OCI-LY1 (cell line): ENCODE measurements around the gene DCAF7.

Source experiments
- H2AFZ ChIP-seq: fragments of 200-600 bp; sonication (generic), shearing (Covaris generic); 2 replicates; pipeline ENCODE4 v1.6.0; 2014; ENCODE audit warnings: antibody characterized with exemption, mild to moderate bottlenecking, low read length
- H3F3A ChIP-seq: fragments of 200-600 bp; sonication (generic), shearing (Covaris generic); 2 replicates; pipeline ENCODE4 v1.6.0; 2014; ENCODE audit warnings: mild to moderate bottlenecking, antibody characterized with exemption, low read length, moderate library complexity; ENCODE audit not compliant: insufficient read depth
- H3K27ac ChIP-seq: fragments of 200-600 bp; sonication (generic); 2 replicates; pipeline ENCODE4 v1.5.1; 2014; ENCODE audit warnings: low read length, mixed run types, mild to moderate bottlenecking, low read depth; ENCODE audit not compliant: poor library complexity, severe bottlenecking
- H3K27me3 ChIP-seq: fragments of 200-600 bp; sonication (generic); 2 replicates; pipeline ENCODE4 v1.6.0; 2014; ENCODE audit warnings: antibody characterized with exemption, mild to moderate bottlenecking, low read length, moderate library complexity; ENCODE audit not compliant: insufficient read depth
- H3K36me3 ChIP-seq: fragments of 200-600 bp; sonication (generic); 2 replicates; pipeline ENCODE4 v1.6.1; 2014; ENCODE audit warnings: mild to moderate bottlenecking, antibody characterized with exemption, low read length, moderate library complexity, mixed read lengths; ENCODE audit not compliant: insufficient read depth
- H3K4me1 ChIP-seq: fragments of 200-600 bp; sonication (generic); 2 replicates; pipeline ENCODE4 v1.5.1; 2014; ENCODE audit warnings: mild to moderate bottlenecking, low read length, moderate library complexity; ENCODE audit not compliant: insufficient read depth, severe bottlenecking
- H3K4me2 ChIP-seq: fragments of 200-600 bp; sonication (generic), shearing (Covaris generic); 2 replicates; pipeline ENCODE4 v1.6.1; 2014; ENCODE audit warnings: low read length
- H3K4me3 ChIP-seq: fragments of 200-600 bp; sonication (generic); 2 replicates; pipeline ENCODE4 v1.5.1; 2014; ENCODE audit warnings: low read length, low read depth, mild to moderate bottlenecking, mixed read lengths; ENCODE audit not compliant: poor library complexity, severe bottlenecking
- H3K79me2 ChIP-seq: fragments of 200-600 bp; shearing (Covaris generic); 2 replicates; pipeline ENCODE4 v1.6.1; 2016; ENCODE audit warnings: mixed run types, low read length, mixed read lengths; ENCODE audit not compliant: insufficient read depth
- H3K9ac ChIP-seq: fragments of 200-600 bp; sonication (generic), shearing (Covaris generic); 2 replicates; pipeline ENCODE4 v1.6.1; 2014; ENCODE audit warnings: mild to moderate bottlenecking, low read length, mixed read lengths
- H3K9me2 ChIP-seq: fragments of 200-600 bp; sonication (generic), shearing (Covaris generic); 2 replicates; pipeline ENCODE4 v1.6.1; 2014; ENCODE audit warnings: low read depth, mild to moderate bottlenecking, low read length, mixed read lengths
- H3K9me3 ChIP-seq: fragments of 200-600 bp; shearing (Covaris generic); 2 replicates; pipeline ENCODE4 v1.6.1; 2014; ENCODE audit warnings: low read length, mixed read lengths
- H4K20me1 ChIP-seq: fragments of 200-600 bp; sonication (generic), shearing (Covaris generic); 2 replicates; pipeline ENCODE4 v1.6.0; 2016; ENCODE audit warnings: mild to moderate bottlenecking, low read length; ENCODE audit not compliant: insufficient read depth
- EZH2 ChIP-seq: fragments of 200-600 bp; sonication (generic), shearing (Covaris generic); IDR thresholded peaks from 2 replicates; pipeline ENCODE4 v1.8.0; 2017; ENCODE audit warnings: borderline replicate concordance, mixed run types, mild to moderate bottlenecking, antibody characterized with exemption, low read length, moderate library complexity, mixed read lengths
- TF ChIP-seq, protein P1 (sequence below): fragments of 200-600 bp; sonication (generic), shearing (Covaris generic); IDR thresholded peaks from 2 replicates; pipeline ENCODE4 v1.5.1; 2017; ENCODE audit warnings: mild to moderate bottlenecking, antibody characterized with exemption, low read length, moderate library complexity, mixed read lengths

The DCAF7 gene

GRCh38 chr17:63573634-63574033 is 23.4 kb downstream of the DCAF7 start:
- Histone ChIP-seq H2AFZ (no peak overlapping the region), H3K9ac (no peak overlapping the region), H3K4me3 (no peak overlapping the region), H3K9me2 (no peaks in the 10 kb centered on the region), H3K4me2 (no peak overlapping the region), H3K4me1 (no peaks in the 10 kb centered on the region), H3K79me2 (peaks cover 18% of the 10 kb centered on the region), H4K20me1 (no peaks in the 10 kb centered on the region), H3K27me3 (no peaks in the 10 kb centered on the region), H3K27ac (no peak overlapping the region), H3K9me3 (no peaks in the 10 kb centered on the region), H3F3A (no peaks in the 10 kb centered on the region), H3K36me3 (peaks cover 12% of the 10 kb centered on the region)
- TF ChIP-seq EZH2, result no peak
- TF ChIP-seq, protein P1, sequence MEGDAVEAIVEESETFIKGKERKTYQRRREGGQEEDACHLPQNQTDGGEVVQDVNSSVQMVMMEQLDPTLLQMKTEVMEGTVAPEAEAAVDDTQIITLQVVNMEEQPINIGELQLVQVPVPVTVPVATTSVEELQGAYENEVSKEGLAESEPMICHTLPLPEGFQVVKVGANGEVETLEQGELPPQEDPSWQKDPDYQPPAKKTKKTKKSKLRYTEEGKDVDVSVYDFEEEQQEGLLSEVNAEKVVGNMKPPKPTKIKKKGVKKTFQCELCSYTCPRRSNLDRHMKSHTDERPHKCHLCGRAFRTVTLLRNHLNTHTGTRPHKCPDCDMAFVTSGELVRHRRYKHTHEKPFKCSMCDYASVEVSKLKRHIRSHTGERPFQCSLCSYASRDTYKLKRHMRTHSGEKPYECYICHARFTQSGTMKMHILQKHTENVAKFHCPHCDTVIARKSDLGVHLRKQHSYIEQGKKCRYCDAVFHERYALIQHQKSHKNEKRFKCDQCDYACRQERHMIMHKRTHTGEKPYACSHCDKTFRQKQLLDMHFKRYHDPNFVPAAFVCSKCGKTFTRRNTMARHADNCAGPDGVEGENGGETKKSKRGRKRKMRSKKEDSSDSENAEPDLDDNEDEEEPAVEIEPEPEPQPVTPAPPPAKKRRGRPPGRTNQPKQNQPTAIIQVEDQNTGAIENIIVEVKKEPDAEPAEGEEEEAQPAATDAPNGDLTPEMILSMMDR, result no peak

DNA sequence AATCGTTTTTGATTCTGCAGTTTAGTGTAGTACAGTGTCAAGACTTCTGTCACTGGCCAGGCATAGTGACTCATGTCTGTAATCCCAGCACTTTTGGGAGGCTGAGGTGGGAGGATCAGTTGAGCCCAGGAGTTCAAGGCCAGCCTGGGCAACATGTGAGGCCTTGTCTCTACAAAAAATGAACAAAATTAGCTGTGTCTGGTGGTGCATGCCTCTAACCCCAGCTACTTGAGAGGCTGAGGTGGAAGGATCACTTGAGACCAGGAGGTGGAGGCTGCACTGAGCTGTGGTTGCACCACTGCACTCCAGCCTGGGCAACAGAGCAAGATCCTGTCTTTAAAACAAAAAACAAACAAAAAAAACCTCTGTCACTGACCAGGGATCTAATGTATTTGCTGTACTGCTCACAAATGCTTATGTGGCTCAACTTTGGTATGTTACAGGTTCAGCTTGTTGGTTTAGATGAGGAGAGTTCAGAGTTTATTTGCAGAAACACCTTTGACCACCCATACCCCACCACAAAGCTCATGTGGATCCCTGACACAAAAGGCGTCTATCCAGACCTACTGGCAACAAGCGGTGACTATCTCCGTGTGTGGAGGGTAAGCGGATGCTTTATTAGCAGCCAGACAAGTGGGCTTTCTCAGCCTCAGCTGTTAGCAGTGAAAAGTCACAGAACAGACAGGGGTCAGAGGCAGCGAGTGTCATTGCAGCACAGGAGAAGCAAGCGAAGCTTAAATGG is 27.9 kb downstream of the DCAF7 start:
- H4K20me1 ChIP-seq, result no peaks in the 10 kb centered on the region
- H3K4me2 ChIP-seq, result no peak overlapping the region

DNA sequence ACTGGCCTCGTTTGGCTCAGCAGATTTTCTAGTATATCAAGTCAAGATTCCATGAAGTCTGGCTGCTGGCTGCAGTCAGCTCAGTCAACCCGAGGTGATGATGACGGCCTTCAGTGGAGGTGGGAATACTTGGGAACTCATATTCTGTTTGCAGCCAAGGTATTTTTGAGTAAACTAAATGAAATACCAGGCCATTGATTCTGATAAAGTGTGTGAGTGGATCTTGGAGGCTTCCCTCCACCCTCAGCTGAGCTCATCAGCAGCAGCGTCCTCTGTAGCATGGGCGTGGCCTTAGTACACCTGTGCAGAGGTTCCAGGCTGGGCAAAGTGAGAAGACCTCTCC is 28.5 kb downstream of the DCAF7 start:
- Histone ChIP-seq H3K9me2 (no peaks in the 10 kb centered on the region), H3K4me3 (no peak overlapping the region), H3K4me2 (no peak overlapping the region), H2AFZ (no peak overlapping the region), H3K4me1 (no peaks in the 10 kb centered on the region), H3K36me3 (peaks cover 50% of the 10 kb centered on the region), H4K20me1 (no peaks in the 10 kb centered on the region), H3K9me3 (no peaks in the 10 kb centered on the region), H3K27ac (no peak overlapping the region), H3K27me3 (no peaks in the 10 kb centered on the region), H3K79me2 (peaks cover 3% of the 10 kb centered on the region; the same call in 1 of the 2 replicates), H3F3A (no peaks in the 10 kb centered on the region), H3K9ac (no peak overlapping the region)
- no peak for TF ChIP-seq EZH2
- TF ChIP-seq, protein P1, result no peak

More for the DNA sequence above, 27.9 kb downstream of the DCAF7 start:
- no peaks in the 10 kb centered on the region for H3K4me1 ChIP-seq
- TF ChIP-seq EZH2, result no peak
- TF ChIP-seq, protein P1, result no peak
- H3K9me3 ChIP-seq, result no peaks in the 10 kb centered on the region
- no peak overlapping the region for H3K9ac ChIP-seq
- H3F3A ChIP-seq, result no peaks in the 10 kb centered on the region
- H3K27ac ChIP-seq, result no peak overlapping the region
- H3K4me3 ChIP-seq, result no peak overlapping the region
- peaks cover 3% of the 10 kb centered on the region; the same call in 1 of the 2 replicates for H3K79me2 ChIP-seq
- no peaks in the 10 kb centered on the region for H3K9me2 ChIP-seq
- peaks cover 44% of the 10 kb centered on the region for H3K36me3 ChIP-seq
- H3K27me3 ChIP-seq, result no peaks in the 10 kb centered on the region
- H2AFZ ChIP-seq, result no peak overlapping the region
